GM21423 (cell line): Measurements from ENCODE around the gene PTPRE.

Experiments used
- ATAC-seq: cut with Tn5 transposase; IDR thresholded peaks from one replicate; pipeline ENCODE4 v1.9.1; 2021; ENCODE audit warnings: mild to moderate bottlenecking, moderate library complexity; ENCODE audit not compliant: unreplicated experiment

PTPRE gene

GRCh38 chr10:128058106-128058749 is 151.3 kb downstream of the PTPRE start:
- no peak for ATAC-seq

GRCh38 chr10:128058750-128059134 is 151.8 kb downstream of the PTPRE start:
- no peak for ATAC-seq

- ATAC-seq, result no peak
Observed at GRCh38 chr10:128059266-128059981, 152.5 kb downstream of the PTPRE start.

GRCh38 chr10:128059982-128060293 is 153.0 kb downstream of the PTPRE start:
- no peak for ATAC-seq

- no peak for ATAC-seq
Observed at GRCh38 chr10:128060341-128061250, 153.7 kb downstream of the PTPRE start.

GRCh38 chr10:128061306-128062300 is 154.7 kb downstream of the PTPRE start:
- no peak for ATAC-seq

GRCh38 chr10:128062331-128062880 is 155.5 kb downstream of the PTPRE start:
- peak; percentile 16 for ATAC-seq

- ATAC-seq, result peak; percentile 40
Observed at GRCh38 chr10:128062881-128063563, 156.1 kb downstream of the PTPRE start.

GRCh38 chr10:128063736-128064107 is 156.8 kb downstream of the PTPRE start:
- peak; percentile 15 for ATAC-seq

GRCh38 chr10:128064108-128064969 is 157.4 kb downstream of the PTPRE start:
- ATAC-seq, result peak; percentile 61

GRCh38 chr10:128064970-128065580 is 158.2 kb downstream of the PTPRE start:
- no peak for ATAC-seq

GRCh38 chr10:128065881-128066534 is 159.1 kb downstream of the PTPRE start:
- no peak for ATAC-seq

GRCh38 chr10:128066870-128067382 is 160.0 kb downstream of the PTPRE start:
- no peak for ATAC-seq

- no peak for ATAC-seq
Observed at GRCh38 chr10:128067691-128068397, 160.9 kb downstream of the PTPRE start.

- ATAC-seq, result no peak
Observed at GRCh38 chr10:128068398-128069285, 161.7 kb downstream of the PTPRE start.
